CD4-positive, alpha-beta T cell treated with Interleukin-4 for 4 hours (primary cell): ENCODE results near the gene SLCO4A1.

ENCODE experiments used
- DNase-seq: peaks from one replicate; pipeline ENCODE4 v3.0.0-alpha.2; 2020

The SLCO4A1 gene

GRCh38 chr20:62607366-62608217 lies 34.7 kb upstream of the SLCO4A1 start:
- no peak for DNase-seq

- no peak for DNase-seq
Observed at GRCh38 chr20:62608218-62608565, 34.1 kb upstream of the SLCO4A1 start.

GRCh38 chr20:62609279-62609720 lies 33.0 kb upstream of the SLCO4A1 start:
- DNase-seq, result no peak

- no peak for DNase-seq
Observed at GRCh38 chr20:62609811-62610757, 32.2 kb upstream of the SLCO4A1 start.

- no peak for DNase-seq
Observed at GRCh38 chr20:62611012-62611411, 31.3 kb upstream of the SLCO4A1 start.

- no peak for DNase-seq
Observed at GRCh38 chr20:62611819-62612218, 30.5 kb upstream of the SLCO4A1 start.

- DNase-seq, result no peak
Observed at GRCh38 chr20:62614085-62614960, 28.0 kb upstream of the SLCO4A1 start.

- DNase-seq, result no peak
Observed at GRCh38 chr20:62614961-62615680, 27.2 kb upstream of the SLCO4A1 start.

- no peak for DNase-seq
Observed at GRCh38 chr20:62615750-62616251, 26.5 kb upstream of the SLCO4A1 start.

GRCh38 chr20:62616728-62617621 lies 25.3 kb upstream of the SLCO4A1 start:
- DNase-seq, result peak; percentile 51

- DNase-seq, result peak; percentile 67
Observed at GRCh38 chr20:62617711-62618483, 24.4 kb upstream of the SLCO4A1 start.

- peak; percentile 37 for DNase-seq
Observed at GRCh38 chr20:62618611-62619529, 23.4 kb upstream of the SLCO4A1 start.

- no peak for DNase-seq
Observed at GRCh38 chr20:62620625-62621024, 21.7 kb upstream of the SLCO4A1 start.

- DNase-seq, result no peak
Observed at GRCh38 chr20:62621251-62622110, 20.8 kb upstream of the SLCO4A1 start.

- no peak for DNase-seq
Observed at GRCh38 chr20:62622178-62622876, 20.0 kb upstream of the SLCO4A1 start.

- no peak for DNase-seq
Observed at GRCh38 chr20:62622877-62623487, 19.3 kb upstream of the SLCO4A1 start.
